Pulmonary artery endothelial cell (primary cell): ENCODE results near the gene THYN1. TPM values are rescaled to one million over a fixed set of nuclear protein-coding genes. Genes with fewer than 3 reads are reported as not detected.

ENCODE experiments used
- DNase-seq: peaks from one replicate; pipeline ENCODE4 v3.0.0-alpha.2; 2011; ENCODE audit warnings: low read depth, low spot score
- total RNA-seq: library from RNA; depleted of rRNA; stranded (reverse); fragments of >200 nt; gene quantifications from 2 replicates; pipeline ENCODE4 v1.2.3, GENCODE V29; 2014

Gene THYN1
- total RNA-seq, 1 donor from 2014 or later = 76.8 TPM

- DNase-seq = no peak
Observed at GRCh38 chr11:134248910-134249480, 4.2 kb downstream of the THYN1 start.

GRCh38 chr11:134246678-134247077, 6.5 kb downstream of the THYN1 start:
- DNase-seq = no peak

GRCh38 chr11:134246100-134246499, 7.1 kb downstream of the THYN1 start:
- DNase-seq = no peak

GRCh38 chr11:134245434-134245833, 7.7 kb downstream of the THYN1 start:
- no peak for DNase-seq

GRCh38 chr11:134244593-134244992, 8.6 kb downstream of the THYN1 start:
- DNase-seq = no peak

GRCh38 chr11:134243913-134244312, 9.2 kb downstream of the THYN1 start:
- DNase-seq = no peak

- no peak for DNase-seq
Observed at GRCh38 chr11:134242376-134242775, 10.8 kb downstream of the THYN1 start.

- DNase-seq = no peak
Observed at GRCh38 chr11:134240592-134240991, 12.6 kb downstream of the THYN1 start.

- DNase-seq = no peak
Observed at GRCh38 chr11:134238956-134239355, 14.2 kb downstream of the THYN1 start.

GRCh38 chr11:134237557-134237922, 15.6 kb downstream of the THYN1 start:
- DNase-seq = no peak

GRCh38 chr11:134236834-134237556, 16.2 kb downstream of the THYN1 start:
- no peak for DNase-seq

- no peak for DNase-seq
Observed at GRCh38 chr11:134235399-134235798, 17.8 kb downstream of the THYN1 start.

GRCh38 chr11:134233729-134234179, 19.4 kb downstream of the THYN1 start:
- no peak for DNase-seq

- no peak for DNase-seq
Observed at GRCh38 chr11:134231958-134232659, 21.0 kb downstream of the THYN1 start.

- no peak for DNase-seq
Observed at GRCh38 chr11:134230339-134230738, 22.8 kb downstream of the THYN1 start.

GRCh38 chr11:134229126-134229790, 23.9 kb downstream of the THYN1 start:
- DNase-seq = no peak

- no peak for DNase-seq
Observed at GRCh38 chr11:134228625-134229024, 24.5 kb downstream of the THYN1 start.

GRCh38 chr11:134226806-134227325, 26.3 kb downstream of the THYN1 start:
- no peak for DNase-seq

- no peak for DNase-seq
Observed at GRCh38 chr11:134224710-134225664, 28.2 kb downstream of the THYN1 start.

- DNase-seq = peak; percentile 88
Observed at GRCh38 chr11:134223836-134224709, 29.1 kb downstream of the THYN1 start, which contains the start of the genes NCAPD3 and VPS26B. Gene NCAPD3 (minus strand): TSS chr11:134223967. CDS start chr11:134223926, 41 bp downstream. Gene VPS26B (plus strand): TSS chr11:134224671. CDS start chr11:134225123, 452 bp downstream.
